Smooth muscle cell of the umbilical artery (primary cell): ENCODE data around the gene KLHL1. TPM values are rescaled to one million over a fixed set of nuclear protein-coding genes. Genes with fewer than 3 reads are reported as not detected.

Source experiments
- total RNA-seq: library from RNA; depleted of rRNA; stranded (reverse); fragments of >200 nt; gene quantifications from 2 replicates; pipeline ENCODE4 v1.2.3, GENCODE V29; 2014

KLHL1 gene
- total RNA-seq, result not detected in 2 replicates

DNA sequence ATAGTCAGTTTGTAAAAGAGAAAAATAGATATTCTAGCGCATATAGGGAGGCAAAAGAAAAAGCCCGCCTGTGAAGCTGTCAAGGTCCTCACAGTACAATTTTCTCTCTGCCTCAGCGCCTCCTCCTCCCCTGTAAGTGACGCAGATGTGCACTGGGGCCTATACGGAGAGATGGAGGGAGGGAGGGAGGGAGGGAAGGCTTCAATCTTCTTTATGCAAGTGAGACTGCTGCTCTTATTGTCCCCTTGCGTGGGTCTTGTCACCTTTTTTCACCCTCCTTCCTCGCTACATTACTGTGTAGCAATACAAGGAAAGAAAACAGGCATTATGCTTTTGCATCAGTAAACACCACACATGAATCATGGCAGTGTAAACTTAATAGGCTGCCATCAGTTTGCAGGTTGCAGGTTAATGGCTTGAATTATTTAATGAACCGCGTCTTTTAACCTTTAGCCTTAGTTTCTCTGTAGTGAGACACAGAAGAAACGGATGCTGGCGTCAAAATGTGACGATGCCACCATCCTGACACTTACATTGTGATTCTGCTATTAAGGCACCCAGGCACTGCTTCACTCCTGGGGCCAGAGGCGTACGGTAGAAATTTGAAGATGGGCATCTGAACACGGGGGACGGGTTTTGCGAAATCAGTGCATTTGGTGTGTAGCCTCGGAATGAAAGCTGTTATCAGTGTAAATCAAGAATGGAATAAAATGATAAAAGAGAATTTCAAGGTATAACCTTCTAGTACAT, at the start of gene KLHL1:
KLHL1 (minus strand) TSS at position 97 of the 750 bp plus-strand sequence. CDS start 753 bp downstream, outside the sequence.

DNA sequence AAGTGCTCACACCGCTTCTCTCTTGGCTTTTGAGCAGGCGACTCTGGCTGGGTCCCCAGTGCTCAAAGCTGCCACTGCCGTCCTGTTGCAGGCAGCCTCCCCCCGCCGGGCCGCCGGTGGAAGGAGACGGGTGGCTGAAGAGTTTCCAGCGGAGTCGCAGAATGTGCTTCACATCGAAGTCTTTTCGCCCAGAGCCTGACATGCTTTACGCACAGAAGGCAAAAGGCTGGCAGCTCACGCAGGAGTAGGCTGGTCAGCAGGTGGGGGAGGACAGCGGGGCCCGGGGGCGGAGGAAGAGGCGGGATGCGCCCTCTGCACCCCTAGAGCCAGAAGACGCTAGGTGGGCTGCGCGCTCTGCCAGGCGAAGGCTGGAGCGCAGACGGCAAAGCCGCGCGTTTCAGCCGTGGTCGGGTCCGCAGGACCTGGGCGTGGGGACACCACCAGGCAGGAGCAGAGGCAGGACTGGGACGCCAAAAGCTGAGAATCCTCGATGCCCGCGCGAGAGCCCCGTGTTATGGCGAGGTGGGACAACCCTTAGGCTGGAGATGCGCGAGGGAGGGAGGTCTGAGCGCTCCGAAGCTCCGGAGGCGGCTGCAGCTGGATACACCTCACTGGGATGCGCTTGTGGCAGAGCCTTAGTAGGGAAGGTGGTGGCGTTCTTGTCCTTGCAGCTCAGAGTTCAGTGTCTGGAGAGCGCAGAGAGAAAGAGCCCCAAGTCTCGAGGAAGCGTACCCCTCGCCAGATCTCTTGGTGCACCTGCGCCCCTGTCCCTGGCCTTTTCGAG, 562 bp downstream of the KLHL1 start, which contains the start of gene ATXN8OS:
ATXN8OS (plus strand) TSS at position 329 of the 784 bp plus-strand sequence.

Other genes starting within 250 kb of the KLHL1 start
- gene ATXN8OS, start 626 bp downstream of the KLHL1 start, total RNA-seq, result not detected in 2 replicates